Stimulated activated CD4-positive, alpha-beta T cell treated with anti-CD3 and anti-CD28 coated beads, Interleukin-2, amount 100 ng/mL, for 4 hours (primary cell): Measurements from ENCODE around the gene OR9Q1.
"Not testable (repeated sequence)": the region's sequence is repeated elsewhere in the genome, so short reads cannot be mapped to it uniquely, and the experiment has no call there.

Experiments used
- DNase-seq: peaks from one replicate; pipeline ENCODE4 v3.0.0-alpha.2; 2020; ENCODE audit warnings: low read depth

The OR9Q1 gene

DNA sequence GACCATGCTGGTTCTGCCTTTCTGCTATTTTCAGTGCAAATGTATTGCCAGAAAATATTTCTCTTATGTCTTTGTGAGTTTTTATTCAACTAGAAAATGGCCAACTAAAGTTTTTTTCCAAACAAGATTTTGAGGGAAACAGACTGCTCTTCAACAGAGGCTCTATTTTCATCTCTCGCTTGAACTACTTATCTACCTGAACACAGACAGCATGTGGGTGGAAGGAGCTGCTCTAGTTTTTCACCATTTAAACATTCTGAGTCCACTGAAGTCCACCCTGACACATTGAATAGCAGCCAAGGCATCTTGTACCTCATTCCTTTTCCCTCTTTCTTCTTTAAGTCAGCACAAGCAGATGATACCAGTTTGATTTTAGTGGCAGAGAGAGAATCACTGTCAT lies 111.5 kb downstream of the OR9Q1 start:
- no peak for DNase-seq

DNA sequence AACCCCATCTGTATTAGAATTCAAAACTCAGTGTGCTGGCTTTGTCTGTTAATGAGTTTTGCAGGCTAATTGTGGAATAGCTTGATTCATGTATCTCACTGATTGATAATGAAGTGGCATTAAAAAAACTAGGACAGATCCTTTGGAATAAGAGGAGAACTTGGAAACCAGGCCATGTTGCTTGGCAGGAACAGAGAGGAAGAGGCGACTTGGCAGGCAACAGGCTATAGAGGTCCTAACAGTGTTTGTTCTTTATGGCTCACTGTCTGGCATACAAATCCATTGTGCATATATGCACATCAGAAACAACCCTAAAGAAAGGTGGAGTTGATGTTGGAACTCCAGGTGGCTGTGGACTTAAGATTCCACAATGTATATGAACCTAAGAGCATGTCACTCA lies 119.1 kb downstream of the OR9Q1 start:
- no peak for DNase-seq

DNA sequence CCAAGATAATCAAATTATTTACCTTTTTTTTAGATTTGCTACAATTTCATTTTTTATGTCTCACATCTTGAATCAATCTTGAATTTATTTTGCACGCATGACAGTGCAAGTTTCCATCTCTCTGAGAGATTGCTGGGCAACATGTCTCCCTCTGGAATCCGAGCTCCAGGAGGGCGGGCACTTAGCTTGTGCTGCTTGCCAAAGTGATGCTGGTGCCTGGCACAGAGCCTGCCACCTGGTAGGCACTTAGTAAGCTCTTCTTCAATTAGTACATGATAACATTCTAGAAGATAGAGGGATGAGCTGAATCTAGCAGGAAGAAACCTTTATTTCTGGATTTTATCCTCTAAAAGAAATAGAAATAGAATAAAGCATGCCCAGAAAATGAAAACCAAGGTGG lies 129.1 kb downstream of the OR9Q1 start:
- DNase-seq, result no peak

DNA sequence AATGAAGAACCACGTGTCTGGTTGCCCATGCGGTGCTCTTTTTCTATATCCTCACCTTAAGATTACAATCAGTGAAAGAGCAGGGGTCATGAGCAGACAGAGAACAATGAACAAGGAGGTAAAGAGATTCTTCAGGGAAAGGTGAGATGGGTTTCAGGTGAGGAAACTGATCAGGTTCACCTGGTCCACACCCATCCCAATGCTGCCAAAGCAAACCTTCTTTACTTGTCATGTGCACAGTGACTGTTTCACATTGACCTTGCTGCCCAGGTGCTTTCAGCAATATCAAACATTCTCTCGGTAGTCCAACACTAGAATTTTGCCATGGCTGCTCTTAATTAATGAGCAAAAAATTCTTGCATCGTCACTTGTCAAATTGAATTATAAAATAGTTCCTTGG lies 140.7 kb downstream of the OR9Q1 start:
- DNase-seq, result no peak

DNA sequence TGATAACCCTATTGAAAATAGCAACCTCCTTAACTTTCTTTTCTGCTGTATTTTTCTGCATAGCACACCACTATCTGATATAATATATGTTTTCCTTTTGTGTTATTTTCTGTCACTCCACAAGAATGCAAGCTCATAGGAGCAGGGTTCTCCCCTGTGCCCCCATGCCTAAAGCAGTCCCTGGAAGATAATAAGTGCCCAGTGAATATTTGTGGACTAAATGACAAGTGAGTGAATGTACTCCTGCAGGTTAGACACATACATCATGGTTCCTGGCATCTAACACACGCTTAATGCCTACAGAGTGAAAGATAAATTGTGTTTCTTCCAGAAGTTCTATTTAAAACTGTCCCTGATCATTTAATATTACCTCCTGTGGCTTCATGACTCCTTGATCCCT lies 141.3 kb downstream of the OR9Q1 start:
- no peak for DNase-seq

DNA sequence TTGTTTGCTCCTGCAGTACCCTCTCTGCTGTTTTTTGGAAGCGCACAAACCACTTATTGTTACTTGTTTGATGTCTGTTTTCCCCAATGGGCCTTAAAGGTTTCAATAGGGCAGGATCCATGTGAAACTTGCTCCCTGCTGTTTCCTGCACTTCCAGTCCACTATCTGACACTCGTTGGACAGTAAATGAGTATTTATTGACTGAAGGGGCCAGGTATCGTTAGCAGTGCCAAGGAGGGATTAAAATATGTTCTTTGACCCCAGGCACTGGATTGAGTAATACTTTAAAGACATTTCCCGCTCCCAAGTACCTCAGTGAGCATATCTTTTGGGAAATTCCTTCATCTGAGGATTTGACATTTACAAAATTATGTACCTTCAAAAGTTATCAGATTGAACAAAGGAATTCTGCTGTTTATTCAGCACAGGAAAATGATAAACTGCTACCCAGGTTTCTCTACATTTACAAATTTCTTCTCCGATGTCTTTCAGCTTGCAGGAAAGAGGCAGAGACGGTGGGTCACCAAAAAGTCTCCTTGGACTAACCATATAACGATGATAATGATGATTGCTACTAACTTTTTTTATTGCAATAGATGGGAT lies 141.9 kb downstream of the OR9Q1 start:
- DNase-seq, result no peak

DNA sequence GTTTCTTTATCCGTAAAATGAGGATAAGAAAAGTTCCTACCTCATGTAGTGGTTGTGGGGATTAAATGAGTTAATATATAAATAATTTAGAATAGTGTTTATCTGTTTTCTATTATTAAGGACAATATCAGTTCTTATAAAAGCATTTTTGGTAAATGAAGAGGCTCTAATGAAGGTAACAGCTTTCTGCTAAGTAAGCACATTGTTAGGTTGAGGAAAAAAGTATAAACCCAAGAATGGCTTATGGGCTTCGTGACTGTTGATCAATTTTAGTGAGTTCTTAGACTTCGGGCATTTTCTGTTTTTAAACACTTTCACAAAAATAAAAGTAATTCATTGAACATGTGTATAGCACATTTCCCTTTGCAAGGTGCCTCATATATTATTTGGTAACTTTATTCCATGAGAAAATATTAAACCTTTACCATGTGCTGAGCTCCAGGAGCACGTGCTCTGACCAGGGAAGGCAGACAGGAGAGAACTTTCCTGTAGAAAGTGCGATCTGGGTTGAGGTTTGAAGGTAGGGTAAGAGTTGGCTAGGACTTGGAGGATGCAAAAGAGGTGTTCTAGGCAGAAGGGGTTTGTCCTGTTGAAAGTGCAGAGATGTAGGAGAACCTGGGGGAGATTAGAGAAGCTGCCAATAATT lies 153.9 kb downstream of the OR9Q1 start:
- DNase-seq, result no peak

DNA sequence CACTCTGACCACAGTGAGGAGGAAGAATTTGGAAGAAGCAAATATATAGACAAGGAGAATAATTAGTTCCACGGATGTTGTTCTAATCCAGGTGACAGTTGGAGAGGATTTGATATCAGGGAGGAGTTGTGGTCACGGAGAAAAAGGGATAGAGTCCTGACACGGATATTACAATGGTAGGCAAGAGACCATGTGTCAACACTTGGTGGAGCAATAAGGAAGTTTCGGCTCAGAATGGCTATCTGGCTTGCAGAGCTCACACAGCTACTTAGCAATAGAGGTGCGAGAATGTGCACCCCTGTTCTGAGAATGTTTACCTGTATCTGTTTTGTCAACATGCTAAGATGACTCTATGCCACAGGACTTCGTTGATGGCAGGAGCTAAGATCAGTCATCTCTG lies 154.8 kb downstream of the OR9Q1 start:
- no peak for DNase-seq

DNA sequence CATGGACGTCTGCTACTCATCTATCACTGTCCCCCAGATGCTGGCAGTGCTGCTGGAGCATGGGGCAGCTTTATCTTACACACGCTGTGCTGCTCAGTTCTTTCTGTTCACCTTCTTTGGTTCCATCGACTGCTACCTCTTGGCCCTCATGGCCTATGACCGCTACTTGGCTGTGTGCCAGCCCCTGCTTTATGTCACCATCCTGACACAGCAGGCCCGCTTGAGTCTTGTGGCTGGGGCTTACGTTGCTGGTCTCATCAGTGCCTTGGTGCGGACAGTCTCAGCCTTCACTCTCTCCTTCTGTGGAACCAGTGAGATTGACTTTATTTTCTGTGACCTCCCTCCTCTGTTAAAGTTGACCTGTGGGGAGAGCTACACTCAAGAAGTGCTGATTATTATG lies 156.0 kb downstream of the OR9Q1 start:
- no peak for DNase-seq

DNA sequence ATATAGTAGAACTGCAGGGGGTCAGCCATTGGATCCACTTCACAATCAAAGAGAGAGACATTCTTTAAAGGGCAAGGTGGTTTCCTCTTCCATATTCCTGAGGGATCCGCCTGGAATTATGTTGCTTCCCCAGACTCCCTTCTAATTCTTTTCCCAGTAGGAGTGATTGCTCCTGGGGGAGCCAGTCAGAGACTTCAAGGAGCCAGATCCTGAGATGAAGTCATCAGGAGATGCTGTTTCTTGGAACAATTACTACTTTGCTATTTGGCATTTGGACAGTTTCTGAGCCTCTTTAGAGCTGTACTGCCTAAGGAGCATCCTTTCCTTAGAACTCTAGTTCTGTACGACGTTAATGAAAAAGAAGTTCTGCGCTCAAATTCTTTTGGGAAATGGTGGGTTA lies 163.3 kb downstream of the OR9Q1 start:
- no peak for DNase-seq

DNA sequence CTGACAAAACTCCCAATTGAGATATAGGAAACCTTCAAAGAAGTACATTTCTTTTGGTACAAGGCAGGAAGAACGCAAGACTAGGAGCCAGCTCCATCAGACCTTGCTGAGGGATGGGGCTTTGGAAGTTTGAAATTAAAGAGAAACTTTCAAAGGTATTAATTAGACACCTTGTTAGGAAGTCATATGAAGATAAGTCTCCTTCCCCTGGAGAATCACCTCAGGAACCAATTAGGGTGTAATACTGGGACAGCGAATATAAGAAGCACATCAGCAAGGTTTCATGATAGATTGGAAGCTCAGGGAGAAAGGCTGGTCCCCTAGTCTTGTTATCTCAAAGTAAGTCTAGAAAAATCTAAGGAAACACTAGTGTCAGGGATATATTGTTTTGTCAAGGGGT lies 165.1 kb downstream of the OR9Q1 start, which contains the start of gene OR9Q2:
TSS of gene OR9Q2 (plus strand) at position 301 of the 400 bp plus-strand sequence. CDS start 1,421 bp downstream, outside the sequence.
- no peak for DNase-seq

DNA sequence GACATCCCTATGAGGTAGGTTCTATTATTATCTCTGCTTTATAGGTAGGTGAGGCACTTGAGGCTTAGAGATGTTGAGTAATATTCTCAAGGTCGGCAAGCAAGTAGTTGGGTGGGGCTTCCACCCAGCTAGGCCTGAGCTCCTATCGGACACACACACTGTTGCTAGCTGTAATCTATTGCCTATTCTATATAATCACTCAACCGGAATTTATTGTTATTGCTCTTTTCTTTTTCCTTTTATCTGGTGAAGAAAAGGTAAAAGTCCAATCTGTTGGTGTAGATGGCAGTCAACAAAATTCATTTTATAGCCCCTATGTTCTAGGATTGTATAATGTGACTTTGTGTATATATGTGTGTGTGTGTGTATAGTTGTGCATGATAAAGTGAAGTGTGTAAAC lies 168.5 kb downstream of the OR9Q1 start:
- no peak for DNase-seq

DNA sequence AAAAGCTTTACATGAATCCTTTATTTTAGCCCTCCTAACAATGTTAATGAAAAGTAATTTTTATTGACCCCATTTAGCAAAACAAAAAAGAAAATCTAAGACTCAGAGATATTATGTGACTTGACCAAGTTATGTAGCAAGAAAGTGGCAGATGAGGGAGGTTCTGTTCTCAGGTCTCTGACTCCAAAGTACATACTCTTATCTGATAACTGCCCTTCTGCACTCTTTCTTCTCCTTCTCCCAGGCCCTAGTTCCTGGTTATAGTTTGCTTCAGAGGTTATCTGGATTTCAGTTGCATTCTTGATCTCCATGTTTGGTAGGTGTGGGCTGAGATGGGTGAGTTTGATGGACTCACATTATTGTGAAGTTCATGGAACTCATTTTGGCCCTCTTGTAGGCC lies 169.7 kb downstream of the OR9Q1 start:
- DNase-seq, result no peak

DNA sequence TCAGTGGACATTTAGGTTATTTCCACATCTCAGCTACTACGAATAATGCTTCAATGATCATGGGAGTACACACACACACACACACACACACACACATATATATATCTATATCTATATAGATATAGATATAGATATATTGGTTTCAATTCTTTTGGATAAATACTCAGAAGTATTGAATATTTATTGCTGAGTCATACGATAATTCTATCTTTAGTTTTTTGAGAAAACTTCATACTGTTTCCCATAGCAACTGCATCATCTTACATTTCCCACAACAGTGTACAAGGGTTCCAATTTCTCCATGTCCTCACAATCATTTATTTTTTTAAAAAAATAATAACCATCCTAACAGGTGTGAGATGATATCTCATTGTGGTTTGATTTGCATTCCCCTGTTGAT lies 172.3 kb downstream of the OR9Q1 start:
- DNase-seq, result no peak

DNA sequence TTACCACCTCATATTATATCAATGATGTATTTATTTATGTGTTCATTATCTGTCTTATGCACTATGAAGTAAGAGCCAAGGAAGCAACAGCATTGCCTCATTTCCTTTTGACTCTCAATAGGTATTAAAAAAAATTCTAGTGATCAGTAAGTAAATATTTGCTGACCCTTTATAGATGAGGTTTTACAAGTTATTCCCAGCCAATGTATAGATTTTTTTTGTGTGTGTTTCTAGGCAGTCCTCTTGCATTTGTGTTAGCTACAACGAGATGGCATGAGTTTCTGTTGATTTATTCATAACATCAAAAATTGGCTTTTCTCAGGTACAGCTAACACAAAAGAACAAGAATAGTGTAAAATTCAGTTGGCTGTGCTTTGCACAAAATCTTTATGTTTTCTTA lies 175.6 kb downstream of the OR9Q1 start:
- no peak for DNase-seq

DNA sequence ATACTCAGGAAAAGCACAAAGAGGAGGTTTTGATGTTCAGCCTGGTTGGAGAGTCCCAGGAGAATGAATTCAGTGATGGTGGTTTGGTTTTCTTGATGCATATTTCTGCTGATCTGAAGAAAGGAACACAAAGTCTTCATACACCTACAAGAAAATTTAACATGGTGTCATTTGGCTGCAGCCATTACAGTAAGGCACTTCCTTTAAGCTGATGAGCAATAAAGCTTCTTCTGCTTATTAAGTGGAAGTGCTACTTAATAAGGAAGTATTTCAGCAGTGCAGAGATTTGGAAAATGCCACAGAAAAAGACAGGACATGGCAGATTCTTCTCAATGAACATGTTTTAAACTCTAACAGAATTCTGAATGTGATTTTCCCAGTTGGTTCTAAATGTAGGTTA lies 180.4 kb downstream of the OR9Q1 start, which contains the start of gene OR1S2:
TSS of gene OR1S2 (minus strand) at position 101 of the 400 bp plus-strand sequence. CDS start at position 101, 0 bp downstream.
- no peak for DNase-seq

DNA sequence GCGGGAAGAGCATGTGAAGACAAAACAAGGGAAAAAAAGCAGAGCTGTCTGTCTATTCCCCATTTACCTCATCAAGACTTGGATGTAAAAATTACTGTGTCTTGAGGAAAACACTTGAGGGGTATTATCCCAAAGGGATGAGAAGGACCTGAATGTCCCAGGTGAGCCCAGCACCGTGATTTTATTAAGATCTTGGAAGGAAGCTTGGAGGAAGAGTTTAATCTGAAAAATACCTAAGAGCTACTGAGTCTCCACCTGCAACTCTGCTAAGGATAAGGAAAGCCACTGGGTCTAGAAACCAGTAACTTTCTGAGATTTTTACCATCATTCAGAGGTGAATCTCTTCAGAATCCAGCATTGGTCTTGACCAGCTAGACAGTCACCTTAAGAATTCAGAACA lies 188.7 kb downstream of the OR9Q1 start, which contains the start of gene OR1S1:
TSS of gene OR1S1 (plus strand) at position 301 of the 400 bp plus-strand sequence.
- DNase-seq, result not testable (repeated sequence)

DNA sequence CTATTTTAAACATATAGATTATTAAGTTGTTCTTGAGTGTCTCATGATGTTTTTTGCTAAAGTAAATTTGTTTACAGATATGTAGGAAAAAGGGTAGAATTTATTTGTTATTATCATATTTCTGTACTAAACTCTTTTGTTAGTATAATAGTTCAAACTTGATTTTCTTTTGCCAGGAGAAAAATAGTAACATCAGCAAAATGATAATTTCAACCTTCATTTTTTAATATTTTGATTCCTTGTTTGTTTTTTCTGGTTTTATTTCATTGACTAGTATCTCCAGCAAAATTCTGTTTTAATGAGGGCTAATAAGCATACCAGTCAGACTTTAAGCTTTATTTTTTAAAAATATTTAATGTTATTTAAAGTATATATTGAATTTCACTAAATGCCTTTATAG lies 192.8 kb downstream of the OR9Q1 start:
- DNase-seq, result no peak

DNA sequence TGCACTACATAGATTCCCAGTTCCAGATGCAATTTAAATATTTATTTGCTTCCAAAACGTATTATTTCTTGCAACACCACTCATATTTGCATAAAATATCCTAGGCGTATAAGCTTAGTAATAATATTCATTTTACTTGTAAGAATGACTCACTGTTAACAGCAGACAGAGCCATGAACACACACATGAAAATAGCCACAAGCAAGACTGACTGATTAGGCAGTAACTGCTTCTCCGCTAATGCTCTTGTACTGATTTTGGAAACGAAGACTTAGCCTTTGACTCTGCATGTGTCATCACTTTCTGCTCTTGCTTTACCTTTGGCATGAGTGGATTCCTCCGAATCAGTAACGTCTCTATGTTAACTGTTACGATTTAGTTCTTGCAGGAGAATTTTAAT lies 199.0 kb downstream of the OR9Q1 start:
- no peak for DNase-seq

DNA sequence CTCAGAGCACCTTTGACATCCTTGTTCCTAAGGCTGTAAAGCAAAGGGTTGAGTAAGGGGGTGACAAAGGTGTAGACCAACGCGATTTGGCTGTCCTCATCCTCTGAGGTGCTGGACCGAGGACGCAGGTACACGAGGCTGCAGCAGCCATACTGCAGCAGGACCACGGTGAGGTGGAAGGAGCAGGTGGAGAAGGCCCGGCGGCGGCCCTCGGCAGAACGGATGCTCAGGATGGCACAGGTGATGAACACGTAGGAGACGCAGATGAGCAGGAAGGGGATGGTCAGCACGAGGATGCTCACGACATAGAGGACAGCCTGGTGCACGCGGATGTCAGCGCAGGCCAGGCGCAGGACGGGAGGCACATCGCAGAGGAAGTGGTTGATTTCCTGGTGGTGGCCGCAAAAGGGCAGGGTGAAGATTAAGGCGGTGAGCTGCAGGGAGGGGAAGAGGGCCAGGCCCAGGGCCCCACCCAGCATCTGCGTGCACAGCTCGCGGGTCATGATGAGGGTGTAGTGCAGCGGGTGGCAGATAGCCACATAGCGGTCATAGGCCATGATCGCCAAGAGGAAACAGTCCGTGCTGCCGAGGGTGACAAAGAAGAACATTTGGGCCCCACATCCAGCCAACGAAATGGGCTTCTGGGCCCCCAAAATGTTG lies 204.4 kb downstream of the OR9Q1 start:
- DNase-seq, result no peak
